AG04449 (cell line): ENCODE data around the gene GOLGA1.
"Not testable (repeated sequence)": the region's sequence is repeated elsewhere in the genome, so short reads cannot be mapped to it uniquely, and the experiment has no call there.

Experiments used
- CTCF ChIA-PET: fragments of 350-600 bp; formaldehyde crosslinking; extraction: SDS; loops from one replicate; lab custom pipeline; 2021; ENCODE audit warnings: antibody characterized with exemption; lab: Yijun Ruan, JAX
- POLR2A ChIA-PET: fragments of 400-600, 350-600 bp; formaldehyde crosslinking; extraction: SDS; loops from one replicate; lab custom pipeline; 2020; ENCODE audit warnings: antibody characterized with exemption, inconsistent platforms; lab: Yijun Ruan, JAX
- DNase-seq: peaks from one replicate; pipeline ENCODE4 v3.0.0-alpha.2; 2010; ENCODE audit warnings: low read depth, low spot score
- H3K4me3 ChIP-seq: 2 replicates; pipeline ENCODE4 v1.5.1; 2011; ENCODE audit warnings: low read depth, mild to moderate bottlenecking, control low read depth, low read length
- CTCF ChIP-seq: IDR thresholded peaks from one replicate; pipeline ENCODE4 v1.5.1; 2011; ENCODE audit warnings: mild to moderate bottlenecking, moderate library complexity, low read length, control low read depth, inconsistent platforms; ENCODE audit not compliant: insufficient read depth; ENCODE audit errors: missing control alignments

GOLGA1 gene

GRCh38 chr9:124844291-124844690 is 96.6 kb downstream of the GOLGA1 start:
- CTCF ChIA-PET = interaction anchor here (17.5 to 42.1 kb wide), 2 partner anchors 7 to 68 kb away, joined by 276 to 2098 read pairs; partner anchors contain the start of genes NR6A1, OLFML2A and WDR38
- DNase-seq = no peak
- POLR2A ChIA-PET = no interaction called here
- TF ChIP-seq CTCF = no peak
- H3K4me3 ChIP-seq = no peak overlapping the region

- no peak for TF ChIP-seq CTCF
- DNase-seq = no peak
- POLR2A ChIA-PET = no interaction called here
- H3K4me3 ChIP-seq = no peak overlapping the region
- CTCF ChIA-PET = interaction anchor here (17.5 to 42.1 kb wide), 2 partner anchors 8 to 68 kb away, joined by 276 to 2098 read pairs; partner anchors contain the start of genes NR6A1, OLFML2A and WDR38
These were observed 97.3 kb downstream of the GOLGA1 start for GRCh38 chr9:124843456-124844034.

- POLR2A ChIA-PET = no interaction called here
- no peak overlapping the region for H3K4me3 ChIP-seq
- no peak for DNase-seq
- TF ChIP-seq CTCF = no peak
- CTCF ChIA-PET = interaction anchor here (1.0 to 42.1 kb wide), 13 partner anchors 10 to 261 kb away, joined by 3 to 2098 read pairs (median 9); partner anchors contain the start of genes NR6A1, OLFML2A and WDR38
These were observed 99.6 kb downstream of the GOLGA1 start for GRCh38 chr9:124841075-124841821.

- peak; percentile 12 for TF ChIP-seq CTCF
- H3K4me3 ChIP-seq = no peak overlapping the region
- DNase-seq = no peak
- ChIA-PET POLR2A (no interaction called here), CTCF (interaction anchor here (0.6 to 42.1 kb wide), 17 partner anchors 10 to 537 kb away, joined by 3 to 2098 read pairs (median 6); partner anchors contain the start of genes NR6A1, OLFML2A and WDR38)
These were observed 100.5 kb downstream of the GOLGA1 start for GRCh38 chr9:124840300-124840833.

GRCh38 chr9:124839612-124840299 is 101.1 kb downstream of the GOLGA1 start:
- DNase-seq = no peak
- ChIA-PET CTCF (interaction anchor here (0.6 to 42.1 kb wide), 16 partner anchors 10 to 538 kb away, joined by 3 to 2098 read pairs (median 6); partner anchors contain the start of genes NR6A1, OLFML2A and WDR38), POLR2A (no interaction called here)
- H3K4me3 ChIP-seq = no peak overlapping the region
- TF ChIP-seq CTCF = peak; percentile 55

GRCh38 chr9:124838567-124839275 is 102.2 kb downstream of the GOLGA1 start:
- ChIA-PET CTCF (interaction anchor here (0.6 to 42.1 kb wide), 11 partner anchors 9 to 553 kb away, joined by 3 to 2098 read pairs (median 9); partner anchors contain the start of genes NR6A1, OLFML2A and WDR38), POLR2A (interaction anchor here (1.1 kb wide), 1 partner anchor 23 kb away, joined by 3 read pairs; no protein-coding TSS in a partner anchor)
- H3K4me3 ChIP-seq, DNase-seq: not testable (repeated sequence)

GRCh38 chr9:124838132-124838531 is 102.8 kb downstream of the GOLGA1 start:
- ChIA-PET CTCF (interaction anchor here (0.6 to 42.1 kb wide), 6 partner anchors 13 to 553 kb away, joined by 3 to 2098 read pairs (median 6); partner anchors contain the start of genes NR6A1, OLFML2A and WDR38), POLR2A (interaction anchor here (0.6 to 1.1 kb wide), 2 partner anchors 23 to 278 kb away, joined by 3 read pairs; no protein-coding TSS in a partner anchor)
- DNase-seq, H3K4me3 ChIP-seq: not testable (repeated sequence)
